ENCODE data around the gene USF2.

USF2 gene

DNA sequence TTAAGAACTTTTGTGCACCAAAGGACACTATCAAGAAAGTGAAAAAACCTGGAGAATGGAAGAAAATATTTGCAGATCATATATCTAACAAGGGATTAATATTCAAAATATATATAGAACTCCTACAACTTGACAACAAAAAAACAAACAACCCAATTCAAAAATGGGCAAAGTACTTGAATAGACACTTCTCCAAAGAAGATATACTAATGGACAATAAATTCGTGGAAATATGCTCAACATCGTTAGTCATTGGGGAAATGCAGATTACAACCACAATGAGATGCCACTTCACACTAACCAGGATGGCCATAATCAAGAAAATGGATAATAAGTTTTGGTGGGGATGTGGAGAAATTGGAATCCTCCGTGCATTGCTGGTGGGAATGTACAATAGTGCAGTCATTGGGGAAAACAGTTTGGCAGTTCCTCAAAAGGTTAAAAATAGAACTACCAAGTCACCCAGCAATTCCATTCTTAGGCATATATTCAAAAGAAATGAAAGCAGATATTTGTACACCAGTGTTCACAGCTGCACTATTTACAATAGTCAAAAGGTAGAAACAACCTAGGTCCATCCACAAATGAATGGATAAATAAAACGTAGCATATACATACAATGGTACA lies 22.2 kb upstream of the USF2 start:
- no peak for DNase-seq (ENCODE audit: low spot score)

DNA sequence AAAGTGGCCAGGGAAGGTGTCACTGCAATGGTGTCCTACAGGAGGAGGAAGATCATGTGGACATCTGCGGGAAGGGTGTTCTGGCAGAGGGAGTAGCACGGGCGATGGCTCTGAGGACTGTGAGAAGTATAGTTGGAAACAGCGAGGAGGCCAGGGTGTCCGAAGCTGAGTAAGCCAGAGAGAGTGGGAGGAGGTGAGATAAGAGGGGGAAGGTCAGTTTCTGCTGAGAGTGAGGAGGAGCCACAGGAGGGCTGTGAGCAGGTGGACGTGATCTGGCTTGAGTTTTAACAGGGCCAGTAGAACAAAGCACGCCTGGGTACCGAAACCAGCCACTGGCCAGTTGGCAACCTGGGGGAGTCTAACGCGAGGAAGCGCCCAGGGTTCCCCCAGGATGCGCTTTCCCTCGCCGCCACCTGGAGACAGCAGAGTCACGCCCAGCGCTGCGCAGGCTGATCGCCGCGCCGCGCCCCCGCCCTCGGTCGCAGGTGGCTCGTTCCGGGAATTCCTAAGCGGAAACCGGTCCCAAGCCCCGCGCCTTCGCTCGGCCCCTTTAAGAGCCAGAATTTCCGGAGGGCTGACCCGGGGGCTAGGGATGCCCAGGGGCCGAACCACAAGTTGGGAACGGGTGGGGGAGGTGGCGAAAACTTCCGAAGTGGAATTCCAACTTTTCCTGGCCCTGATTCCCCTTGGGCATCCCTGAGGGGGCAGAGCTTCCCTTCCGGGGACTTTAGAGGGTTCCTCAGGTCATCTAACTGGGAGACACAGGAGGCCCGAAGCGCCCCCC lies 21.0 kb upstream of the USF2 start:
- no peak for DNase-seq (ENCODE audit: low spot score)

DNA sequence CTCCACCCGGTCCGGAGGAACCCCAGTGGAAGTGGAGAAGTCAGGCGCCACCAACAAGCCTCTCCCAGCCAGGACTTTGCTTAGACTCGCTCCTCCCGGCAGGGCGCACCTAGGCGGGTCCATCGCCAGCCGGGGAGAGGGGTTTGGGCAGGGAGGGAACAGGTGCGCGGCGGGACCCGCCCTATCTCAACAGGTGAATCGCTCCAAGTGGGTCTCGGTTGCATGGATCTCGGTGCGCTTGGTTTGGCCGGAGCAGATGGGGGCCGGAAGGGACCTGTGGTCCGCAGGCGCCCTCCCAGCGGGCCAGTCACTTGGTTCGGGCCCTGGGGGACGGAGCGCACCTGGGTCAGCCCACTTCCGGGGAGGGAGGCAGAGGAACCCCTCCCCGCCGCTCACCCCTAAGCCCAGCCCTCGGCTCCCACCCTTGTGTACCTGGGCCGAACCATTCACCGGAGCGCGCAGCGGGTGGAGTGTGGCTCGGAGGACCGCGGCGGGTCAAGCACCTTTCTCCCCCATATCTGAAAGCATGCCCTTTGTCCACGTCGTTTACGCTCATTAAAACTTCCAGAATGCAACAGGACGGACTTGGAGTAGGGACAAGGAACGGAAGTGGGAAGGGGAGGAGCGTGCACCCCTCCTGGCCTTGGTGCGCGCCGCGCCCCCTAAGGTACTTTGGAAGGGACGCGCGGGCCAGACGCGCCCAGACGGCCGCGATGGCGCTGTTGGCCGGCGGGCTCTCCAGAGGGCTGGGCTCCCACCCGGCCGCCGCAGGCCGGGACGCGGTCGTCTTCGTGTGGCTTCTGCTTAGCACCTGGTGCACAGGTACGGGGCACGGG lies 20.2 kb upstream of the USF2 start, which contains the start of gene LSR:
Gene LSR (plus strand): TSS at position 693 of the 836 bp plus-strand sequence. CDS start 21 bp downstream, at position 714.
- DNase-seq (ENCODE audit: low spot score): no peak

DNA sequence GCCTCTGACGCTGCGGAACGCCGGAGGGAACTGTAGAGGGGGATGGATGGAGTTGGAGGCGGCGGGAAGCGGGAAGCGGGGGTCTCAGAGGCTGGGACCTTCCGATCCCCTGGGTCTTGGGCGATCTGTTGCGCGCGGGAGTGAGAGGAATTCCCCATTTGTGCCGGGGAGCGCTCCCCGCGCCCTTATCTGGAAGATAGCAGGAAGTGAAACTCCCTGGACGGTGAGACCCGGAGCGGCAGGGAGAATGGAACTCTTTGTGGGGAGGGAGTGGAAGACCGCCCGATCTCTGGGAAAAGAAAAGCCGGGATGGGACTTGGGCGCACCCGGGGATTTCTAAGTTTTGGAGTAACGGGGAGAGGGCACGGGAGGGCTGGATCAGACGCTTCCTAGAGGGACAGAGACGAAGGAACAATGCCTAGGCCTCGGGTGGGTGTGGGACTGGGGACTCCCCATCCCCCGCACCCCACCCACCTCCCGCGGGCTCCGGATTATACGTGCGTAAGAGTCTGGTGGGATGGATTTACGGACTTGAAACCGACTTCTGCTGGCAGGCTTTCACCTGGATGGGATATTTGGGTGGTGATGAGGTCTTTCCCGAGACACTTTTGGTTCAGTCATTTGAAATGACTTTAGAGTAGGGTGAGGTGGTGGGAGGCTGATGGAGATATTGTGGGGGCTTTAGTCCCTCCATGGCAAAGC lies 19.5 kb upstream of the USF2 start:
- DNase-seq (ENCODE audit: low spot score): no peak

DNA sequence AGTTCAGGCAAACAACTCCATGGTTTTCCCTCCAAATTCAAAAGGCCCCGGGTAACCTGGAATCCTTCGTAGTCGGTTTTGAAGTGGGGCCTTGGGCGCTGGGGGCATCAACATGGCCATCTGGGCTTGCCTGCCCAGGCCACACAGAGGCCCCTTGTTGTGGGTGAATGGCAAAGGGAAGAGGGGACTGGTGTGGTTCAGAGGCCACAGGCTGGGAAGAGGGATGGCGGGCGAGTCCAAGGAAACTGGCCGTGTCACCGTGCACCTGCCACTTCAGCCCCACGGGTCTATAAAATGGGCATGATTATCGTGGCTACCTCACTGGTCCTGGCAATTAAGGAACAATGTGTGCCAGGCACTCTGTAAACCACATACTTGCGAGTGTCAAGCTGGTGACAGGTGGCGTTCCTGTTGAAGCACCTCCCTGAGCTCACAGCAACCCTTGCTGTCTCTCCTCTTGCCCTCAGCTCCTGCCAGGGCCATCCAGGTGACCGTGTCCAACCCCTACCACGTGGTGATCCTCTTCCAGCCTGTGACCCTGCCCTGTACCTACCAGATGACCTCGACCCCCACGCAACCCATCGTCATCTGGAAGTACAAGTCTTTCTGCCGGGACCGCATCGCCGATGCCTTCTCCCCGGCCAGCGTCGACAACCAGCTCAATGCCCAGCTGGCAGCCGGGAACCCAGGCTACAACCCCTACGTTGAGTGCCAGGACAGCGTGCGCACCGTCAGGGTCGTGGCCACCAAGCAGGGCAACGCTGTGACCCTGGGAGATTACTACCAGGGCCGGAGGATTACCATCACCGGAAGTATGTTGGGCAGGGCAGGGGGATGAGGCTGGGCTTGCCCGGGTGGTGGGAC lies 18.7 kb upstream of the USF2 start:
- no peak for DNase-seq (ENCODE audit: low spot score)

DNA sequence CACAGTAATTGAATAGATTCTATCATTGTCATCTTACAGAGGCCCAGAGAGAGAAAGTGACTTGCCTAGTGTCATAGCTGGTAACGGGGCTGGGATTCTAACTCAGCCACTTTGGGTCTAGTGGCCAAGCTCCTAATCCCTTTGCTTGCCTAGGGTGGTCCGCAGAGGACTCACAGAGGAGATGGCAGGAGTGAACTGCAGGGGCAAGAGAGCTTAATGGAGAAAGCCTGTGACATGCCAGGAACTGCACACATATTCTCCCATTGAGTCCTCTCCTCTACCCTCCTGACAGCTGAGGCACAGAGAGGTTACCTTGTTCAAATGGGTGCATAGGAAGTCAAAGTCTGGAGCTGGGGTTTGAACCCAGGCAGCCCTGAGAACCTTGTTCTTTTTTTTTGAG lies 17.3 kb upstream of the USF2 start:
- DNase-seq (ENCODE audit: low spot score): no peak

DNA sequence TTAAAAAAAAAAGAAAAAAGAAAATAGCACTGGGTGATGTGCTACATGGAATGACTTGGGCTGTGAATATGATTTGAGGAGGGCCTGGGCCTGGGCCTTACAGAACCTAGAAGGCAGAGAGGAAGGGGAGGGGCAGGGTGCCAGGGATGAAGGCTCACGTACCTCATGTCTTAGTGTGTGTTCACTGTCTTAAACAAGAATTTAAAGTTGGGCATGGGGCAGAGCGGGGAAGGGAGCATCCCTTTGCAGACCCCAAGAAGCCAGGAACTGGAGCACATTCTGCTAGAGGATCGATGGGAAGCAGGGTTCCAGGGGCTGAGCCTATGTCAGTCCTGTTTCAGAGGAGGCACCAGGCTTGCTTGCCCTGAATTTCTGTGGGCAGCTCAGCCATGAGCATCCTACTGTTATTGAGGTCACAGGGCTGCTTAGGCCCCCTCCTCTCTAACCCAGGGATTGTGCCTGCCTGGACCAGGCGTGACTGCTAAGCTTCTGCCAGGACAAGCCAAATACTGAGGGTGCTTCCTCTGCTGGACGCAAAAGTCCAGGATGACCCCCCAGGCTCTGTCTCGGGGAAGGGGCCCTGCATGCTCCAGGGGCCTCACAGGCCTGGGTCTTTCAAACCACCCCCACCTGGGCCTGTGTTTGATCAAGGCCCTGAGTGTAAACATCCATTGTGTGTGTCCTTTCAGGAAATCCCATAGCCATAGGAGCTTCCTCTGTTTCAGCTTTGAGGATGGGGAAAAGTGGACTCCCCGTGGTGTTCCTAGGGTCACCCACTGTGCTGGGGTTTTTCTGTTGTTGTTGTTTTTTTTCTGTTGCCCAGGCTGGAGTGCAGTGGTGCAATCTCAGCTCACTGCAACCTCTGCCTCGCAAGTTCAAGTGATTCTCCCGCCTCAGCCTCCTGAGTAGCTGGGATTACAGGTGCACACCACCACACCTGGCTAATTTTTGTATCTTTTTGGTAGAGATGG lies 15.2 kb upstream of the USF2 start:
- DNase-seq (ENCODE audit: low spot score): no peak

DNA sequence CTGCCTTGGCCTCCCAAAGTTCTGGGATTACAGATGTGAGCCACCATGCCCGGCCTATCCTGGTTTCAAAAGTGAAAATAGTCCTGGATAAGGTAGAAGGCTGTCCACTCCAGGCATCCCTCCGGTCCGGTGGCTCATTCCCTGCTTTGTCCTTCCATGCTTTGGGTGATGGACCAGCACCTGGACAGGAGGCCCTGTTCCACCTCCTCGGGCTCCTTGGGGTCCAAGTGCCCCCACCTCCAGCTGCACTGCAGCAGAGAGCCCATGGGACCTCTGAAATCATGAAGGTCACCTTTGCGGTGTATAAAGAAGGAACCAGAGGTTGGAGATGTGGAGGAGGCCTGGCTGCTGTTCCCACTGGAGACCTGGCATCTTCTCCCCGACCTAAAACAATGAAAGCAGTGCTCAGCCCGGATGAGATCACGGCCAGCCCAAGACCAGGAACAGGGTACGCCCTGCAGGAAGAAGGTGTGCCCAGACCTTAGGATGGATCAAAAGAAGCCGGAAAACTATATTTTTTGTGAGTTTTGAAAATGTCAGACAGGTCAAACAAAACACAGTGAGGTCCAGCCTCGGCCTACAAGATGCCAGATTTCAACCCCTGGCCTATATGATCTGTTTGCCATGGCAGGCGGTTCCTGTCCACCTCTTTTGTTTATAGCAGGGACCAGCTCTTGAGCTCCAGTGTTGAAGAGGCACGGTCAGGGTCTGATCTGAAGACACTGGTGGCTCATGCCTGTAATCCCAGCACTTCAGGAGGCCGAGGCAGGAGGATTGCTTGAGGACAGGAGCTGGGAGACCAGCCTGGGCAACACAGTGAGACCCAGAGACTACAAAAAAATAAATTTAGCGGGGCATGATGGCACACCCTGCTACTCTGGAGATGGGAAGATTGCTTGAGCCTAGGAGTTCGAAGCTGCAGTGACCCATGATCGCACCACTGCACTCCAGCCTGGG lies 14.1 kb upstream of the USF2 start:
- DNase-seq (ENCODE audit: low spot score): no peak

DNA sequence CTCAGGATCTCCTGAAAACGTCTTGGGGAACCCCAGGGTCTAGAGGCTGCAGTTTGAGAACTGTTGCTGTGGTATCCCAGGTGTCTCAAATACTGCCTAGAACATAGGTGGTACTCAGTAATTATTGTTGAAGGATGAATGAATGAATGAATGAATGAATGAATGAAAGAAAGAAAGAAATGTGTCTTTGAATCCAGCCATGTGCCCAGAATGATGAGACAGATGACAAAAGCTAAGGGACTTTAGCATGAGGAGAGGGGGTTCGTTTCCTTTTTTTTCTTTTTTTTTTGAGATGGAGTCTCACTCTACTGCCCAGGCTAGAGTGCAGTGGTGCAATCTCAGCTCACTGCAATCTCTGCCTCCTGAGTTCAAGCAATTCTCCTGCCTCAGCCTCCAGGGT lies 12.2 kb upstream of the USF2 start:
- no peak for DNase-seq (ENCODE audit: low spot score)

DNA sequence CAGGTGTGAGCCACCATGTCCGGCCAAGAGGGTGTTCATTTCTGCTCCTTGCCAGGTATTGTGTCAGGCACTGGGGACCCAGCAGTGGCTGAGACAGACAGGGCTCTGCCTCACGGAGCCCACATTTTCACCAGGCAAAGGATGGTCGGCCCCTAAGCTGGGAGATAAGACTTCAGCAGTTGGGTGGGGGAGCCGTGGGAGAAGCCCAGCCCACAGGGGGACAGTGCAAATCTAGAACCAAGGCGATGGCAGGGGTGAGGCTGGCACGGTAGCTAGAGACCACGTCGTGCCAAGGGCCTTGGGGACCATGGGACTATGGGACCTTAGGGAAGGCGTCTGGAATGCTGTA lies 11.7 kb upstream of the USF2 start:
- no peak for DNase-seq (ENCODE audit: low spot score)

DNA sequence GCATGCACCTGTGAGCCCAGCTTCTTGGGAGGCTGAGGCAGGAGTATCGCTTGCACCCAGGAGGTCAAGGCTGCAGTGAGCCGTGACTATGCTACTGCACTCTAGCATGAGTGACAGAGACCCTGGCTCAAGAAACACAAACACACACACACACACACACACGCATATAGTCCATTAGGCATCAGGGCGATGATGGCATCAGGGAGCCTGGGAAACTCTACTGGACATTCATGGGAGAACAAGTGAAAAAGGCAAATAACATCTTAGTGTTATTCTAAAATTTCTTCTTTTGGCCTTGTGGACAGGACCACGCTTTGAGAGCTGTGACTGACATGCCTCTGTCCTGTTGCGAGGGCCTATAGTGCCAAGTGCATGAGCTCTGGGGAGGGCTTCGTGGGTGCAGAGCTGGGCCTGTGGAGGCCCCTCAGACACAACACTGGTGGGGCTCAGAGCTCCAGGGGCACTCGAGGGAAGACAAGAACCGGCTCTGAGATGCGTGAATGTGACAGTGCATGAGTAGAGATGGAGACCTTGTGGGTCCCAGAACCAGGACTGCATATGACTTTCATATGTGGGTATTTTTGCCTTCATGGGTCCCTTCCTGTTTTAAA lies 8.0 kb upstream of the USF2 start:
- DNase-seq (ENCODE audit: low spot score): peak; percentile 2

DNA sequence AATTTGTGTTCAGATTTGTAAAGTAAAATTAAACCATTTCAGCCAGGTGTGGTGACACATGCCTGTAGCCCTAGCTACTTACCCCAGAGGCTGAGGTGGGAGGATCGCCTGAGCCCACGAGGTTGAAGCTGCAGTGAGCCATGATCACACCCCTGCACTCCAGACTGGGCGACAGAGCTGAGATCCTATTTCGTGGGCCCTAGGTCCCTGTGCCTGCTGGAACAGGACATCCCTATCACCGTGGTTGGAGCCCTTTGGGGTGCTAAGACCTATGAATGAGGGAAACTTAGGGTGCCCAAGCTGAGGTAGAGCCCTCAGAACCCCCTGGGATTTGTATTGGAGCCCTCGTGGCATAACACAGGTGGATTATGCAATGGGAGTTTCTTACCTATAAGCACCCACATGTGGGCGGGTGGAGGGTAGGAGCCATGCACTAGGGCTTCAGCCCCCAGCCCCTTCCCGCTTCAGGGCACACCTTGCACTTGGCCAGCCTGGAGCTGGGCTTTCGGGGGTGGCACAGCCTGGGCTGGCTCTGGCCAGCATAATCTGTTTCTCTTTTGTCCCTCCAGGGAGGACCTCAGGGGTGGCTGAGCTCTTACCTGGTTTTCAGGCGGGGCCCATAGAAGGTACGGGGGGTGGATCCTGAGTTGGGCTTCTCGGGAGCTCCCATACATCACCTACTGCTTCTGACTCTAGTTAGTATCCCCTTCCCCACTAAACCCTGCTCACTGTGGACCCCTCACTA lies 7.2 kb upstream of the USF2 start:
- peak; percentile 5 for DNase-seq (ENCODE audit: low spot score)

DNA sequence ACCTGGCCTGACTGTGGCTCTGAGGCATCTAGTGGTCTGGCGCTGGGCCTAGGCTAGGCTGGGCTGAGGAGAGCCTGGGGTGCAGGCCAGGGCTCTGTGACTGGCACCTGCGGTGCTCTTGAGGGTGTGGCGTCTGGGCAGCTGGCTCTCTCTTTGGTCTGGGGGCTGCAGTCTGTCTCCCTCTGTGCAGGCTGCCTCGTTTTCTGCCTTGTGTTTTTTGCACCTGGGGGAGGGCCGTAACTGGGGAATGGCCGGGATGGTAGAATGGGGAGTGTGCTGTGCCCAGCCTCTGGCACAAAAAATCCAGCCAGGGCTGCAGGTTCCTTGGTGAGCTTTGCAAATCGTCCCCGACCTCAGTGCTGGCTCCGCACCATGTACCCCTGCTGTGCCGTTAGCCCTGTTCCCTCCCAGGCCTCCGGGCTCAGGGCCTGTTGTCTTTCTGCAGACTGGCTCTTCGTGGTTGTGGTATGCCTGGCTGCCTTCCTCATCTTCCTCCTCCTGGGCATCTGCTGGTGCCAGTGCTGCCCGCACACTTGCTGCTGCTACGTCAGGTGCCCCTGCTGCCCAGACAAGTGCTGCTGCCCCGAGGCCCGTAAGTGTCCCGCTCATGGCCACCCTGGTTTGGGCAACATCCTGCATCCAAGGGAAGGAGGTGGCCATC lies 6.5 kb upstream of the USF2 start:
- DNase-seq (ENCODE audit: low spot score): peak; percentile 23

DNA sequence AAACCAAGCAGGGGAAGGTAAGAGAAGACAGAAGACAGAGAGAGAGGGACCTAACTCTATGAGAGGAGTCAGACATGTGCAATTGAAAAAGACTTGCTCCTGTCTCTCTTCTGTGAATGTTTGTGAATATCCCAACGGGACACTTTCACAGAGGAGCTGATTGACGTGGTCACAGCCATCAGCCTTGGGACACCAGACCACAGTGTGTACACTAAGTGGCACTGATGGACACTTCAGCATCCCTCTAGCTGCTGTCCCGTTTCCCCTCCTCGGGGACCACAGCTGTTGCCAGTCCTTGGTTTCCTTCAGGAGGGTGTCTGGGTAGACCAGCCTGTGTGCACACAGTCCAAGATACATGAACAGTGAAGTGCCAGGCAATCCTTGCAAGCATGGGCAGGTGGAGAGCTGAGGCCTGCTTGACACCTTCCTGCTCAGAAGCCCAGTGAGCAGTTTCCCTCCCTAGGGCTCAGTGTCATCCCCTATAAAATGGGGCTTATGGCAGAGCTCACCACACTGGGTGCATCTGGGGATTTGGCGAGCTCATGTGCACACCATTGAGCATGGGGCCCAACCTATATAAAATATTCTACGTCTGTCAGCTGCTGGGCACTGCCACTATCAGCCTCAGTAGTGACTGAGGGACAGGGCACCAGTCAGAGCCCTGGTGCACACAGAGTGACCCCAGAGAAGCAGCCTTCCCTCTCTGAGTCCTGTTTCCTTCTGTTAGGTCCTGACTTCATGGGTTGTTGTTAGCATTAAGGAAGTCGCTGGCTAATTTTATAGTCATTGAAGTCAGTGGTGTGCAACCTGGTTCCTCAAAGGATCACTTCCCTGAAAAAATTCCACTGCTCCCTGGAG lies 4.3 kb upstream of the USF2 start:
- DNase-seq (ENCODE audit: low spot score): peak; percentile 6

DNA sequence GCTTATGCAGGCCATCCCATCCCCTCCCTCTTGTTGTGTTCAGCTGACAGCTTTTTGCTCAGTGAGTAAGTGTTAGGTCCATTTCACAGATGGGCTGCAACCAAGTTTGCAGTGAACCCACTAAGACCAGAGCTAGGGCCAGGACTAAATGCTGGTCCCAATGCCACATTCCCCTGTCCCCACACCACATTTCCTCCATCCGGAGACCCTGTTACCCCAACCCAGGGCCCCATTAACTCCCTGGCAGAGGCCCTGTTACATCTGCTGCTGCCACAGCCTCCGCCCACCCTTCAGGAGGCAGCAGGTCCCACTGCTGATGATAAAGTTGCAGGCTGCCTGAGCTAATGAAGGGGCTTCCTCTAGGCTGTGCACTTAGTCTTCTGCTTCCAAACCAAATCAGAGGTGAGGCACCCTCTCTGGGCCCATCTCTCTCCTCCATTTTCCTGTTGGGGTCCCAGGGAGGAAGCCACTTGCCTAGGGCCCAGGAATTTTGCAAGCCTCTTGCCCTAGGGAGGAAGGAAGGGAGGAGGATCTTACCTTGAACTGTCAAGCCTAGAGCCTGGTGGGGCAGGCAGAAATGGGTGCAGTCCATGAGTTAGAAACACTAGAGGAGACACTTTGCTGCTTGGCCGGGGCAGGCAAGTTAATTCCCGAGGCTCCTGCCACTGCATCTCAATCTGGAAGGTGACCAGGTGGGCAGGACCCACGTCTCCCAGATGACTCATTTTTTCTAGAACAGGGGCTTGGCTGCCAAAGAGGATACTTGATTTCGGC lies 3.4 kb upstream of the USF2 start:
- DNase-seq (ENCODE audit: low spot score): no peak
